GM12864 (cell line): ENCODE measurements around the gene ITLN1.

Experiments used
- DNase-seq: peaks from one replicate; pipeline ENCODE4 v3.0.0-alpha.2; 2011; ENCODE audit warnings: low read depth
- H3K4me3 ChIP-seq: 2 replicates; pipeline ENCODE4 v1.5.1; 2011; ENCODE audit warnings: mild to moderate bottlenecking, low read depth, low read length, control low read depth
- TF ChIP-seq, protein P1 (sequence below): IDR thresholded peaks from 2 replicates; pipeline ENCODE4 v1.5.1; 2011; ENCODE audit warnings: low read depth, mild to moderate bottlenecking, moderate library complexity, low read length, control low read depth, inconsistent platforms; ENCODE audit errors: missing control alignments

ITLN1 gene

GRCh38 chr1:160834945-160835565, 49.9 kb downstream of the ITLN1 start:
- no peak overlapping the region for H3K4me3 ChIP-seq
- TF ChIP-seq, protein P1, sequence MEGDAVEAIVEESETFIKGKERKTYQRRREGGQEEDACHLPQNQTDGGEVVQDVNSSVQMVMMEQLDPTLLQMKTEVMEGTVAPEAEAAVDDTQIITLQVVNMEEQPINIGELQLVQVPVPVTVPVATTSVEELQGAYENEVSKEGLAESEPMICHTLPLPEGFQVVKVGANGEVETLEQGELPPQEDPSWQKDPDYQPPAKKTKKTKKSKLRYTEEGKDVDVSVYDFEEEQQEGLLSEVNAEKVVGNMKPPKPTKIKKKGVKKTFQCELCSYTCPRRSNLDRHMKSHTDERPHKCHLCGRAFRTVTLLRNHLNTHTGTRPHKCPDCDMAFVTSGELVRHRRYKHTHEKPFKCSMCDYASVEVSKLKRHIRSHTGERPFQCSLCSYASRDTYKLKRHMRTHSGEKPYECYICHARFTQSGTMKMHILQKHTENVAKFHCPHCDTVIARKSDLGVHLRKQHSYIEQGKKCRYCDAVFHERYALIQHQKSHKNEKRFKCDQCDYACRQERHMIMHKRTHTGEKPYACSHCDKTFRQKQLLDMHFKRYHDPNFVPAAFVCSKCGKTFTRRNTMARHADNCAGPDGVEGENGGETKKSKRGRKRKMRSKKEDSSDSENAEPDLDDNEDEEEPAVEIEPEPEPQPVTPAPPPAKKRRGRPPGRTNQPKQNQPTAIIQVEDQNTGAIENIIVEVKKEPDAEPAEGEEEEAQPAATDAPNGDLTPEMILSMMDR = peak; percentile 53
- no peak for DNase-seq

DNA sequence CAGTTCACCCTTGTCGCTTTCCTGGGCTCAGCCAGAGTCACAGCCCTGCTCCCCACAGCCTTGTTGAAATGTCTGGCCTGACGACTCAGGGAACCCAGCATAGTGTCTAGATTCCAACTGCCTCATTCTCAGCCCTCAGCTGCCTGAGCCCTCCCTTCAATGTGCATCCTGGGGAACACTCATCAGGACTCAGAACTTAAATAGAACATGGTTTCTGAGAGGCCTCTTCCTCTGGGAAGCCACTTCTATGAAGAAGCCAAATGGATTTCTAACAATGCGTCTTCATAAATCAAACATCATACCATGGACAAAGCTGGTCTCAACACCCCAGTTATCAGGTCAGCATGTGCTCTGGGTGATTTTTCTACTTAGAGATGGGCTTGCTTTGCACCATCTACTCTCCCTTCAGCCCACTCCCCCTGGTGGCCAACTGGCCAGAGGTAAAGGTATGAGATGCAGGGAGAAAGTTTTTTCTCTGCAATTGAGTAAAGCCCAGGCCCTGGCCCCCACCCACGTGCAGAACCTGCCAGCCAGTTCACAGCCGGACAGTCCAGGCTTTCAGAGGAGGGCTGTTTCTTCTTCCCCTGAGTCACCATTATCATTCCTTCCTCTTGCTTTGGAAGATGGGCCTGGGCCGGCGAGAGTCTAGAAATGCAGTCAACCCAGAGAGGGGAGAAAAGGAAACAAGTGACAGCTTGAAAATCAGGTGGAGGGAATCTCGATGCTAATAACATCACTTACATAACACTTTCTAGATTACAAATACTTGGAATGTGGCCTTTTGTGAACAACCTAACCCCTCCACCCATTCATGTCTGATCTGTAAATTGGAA, 54.4 kb downstream of the ITLN1 start:
- peak; percentile 42 for DNase-seq
- H3K4me3 ChIP-seq = no peak overlapping the region
- TF ChIP-seq, protein P1 = peak; percentile 85

DNA sequence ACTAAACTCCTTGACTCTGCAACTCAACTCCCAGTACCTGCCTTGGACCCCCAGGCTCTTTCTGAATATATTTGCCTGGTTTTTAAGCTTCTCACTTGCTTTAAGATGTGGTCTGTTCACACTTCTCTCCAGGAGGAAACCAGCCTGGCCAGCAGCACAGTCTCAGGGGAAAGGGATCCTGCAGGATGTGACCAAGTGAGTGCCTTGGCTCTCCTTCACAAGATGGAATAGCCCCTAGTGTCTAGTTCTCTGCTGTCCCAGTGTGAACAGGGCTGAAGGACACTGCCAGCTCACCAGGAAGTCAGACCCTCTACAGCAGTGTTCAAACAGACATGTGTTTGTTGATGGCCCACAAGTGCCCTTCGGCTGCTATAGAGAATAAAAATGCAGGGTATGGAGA, 55.2 kb downstream of the ITLN1 start:
- no peak overlapping the region for H3K4me3 ChIP-seq
- no peak for DNase-seq
- TF ChIP-seq, protein P1 = no peak

DNA sequence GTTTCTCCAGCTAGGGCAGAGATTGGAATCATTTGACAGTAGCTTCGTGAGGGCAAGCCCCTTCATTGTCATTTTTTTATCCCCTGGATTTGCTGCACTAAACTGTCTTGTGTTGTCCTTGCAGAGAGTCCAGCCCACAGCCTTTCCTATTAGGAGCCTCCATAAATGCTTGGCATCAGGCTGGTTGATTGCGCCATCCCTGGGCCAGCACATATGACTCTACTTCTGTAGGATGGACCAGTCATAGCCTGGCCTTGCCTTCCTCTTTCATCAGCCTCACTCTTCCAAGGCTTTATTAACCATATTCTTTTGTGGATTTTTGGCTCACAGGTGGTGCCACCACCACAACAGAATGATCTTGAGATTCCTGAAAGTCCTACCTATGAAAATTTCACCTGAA, 57.6 kb downstream of the ITLN1 start:
- TF ChIP-seq, protein P1 = no peak
- H3K4me3 ChIP-seq = no peak overlapping the region
- no peak for DNase-seq

DNA sequence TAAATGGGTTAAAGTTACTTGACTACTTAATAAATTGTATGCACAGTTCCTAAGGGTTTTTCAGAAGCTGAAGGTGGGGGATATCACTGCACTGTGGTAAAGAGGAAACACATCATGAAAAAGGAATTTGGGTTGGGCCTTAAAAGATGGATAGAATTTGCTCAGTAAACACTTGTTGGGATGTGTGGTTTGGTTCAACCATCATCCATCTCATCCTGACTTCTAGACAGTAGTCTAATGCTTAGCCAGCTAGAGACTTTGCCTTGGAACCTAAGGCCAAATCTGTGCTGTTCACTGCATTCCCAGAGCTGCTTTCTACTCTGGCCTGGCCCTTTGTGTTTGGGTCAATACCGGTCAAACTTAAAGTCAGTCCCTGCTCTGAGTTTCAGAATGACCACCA, 58.4 kb downstream of the ITLN1 start:
- no peak for DNase-seq
- H3K4me3 ChIP-seq = no peak overlapping the region
- TF ChIP-seq, protein P1 = no peak
